ENCODE results near the gene EFCAB6. TPM values are rescaled to one million over a fixed set of nuclear protein-coding genes. Genes with fewer than 3 reads are reported as not detected.
A peak's percentile ranks its signal among the peaks of the same experiment; 100 is the strongest.

Gene EFCAB6
- total RNA-seq, 4 donors from 2014 or later: 0.68 to 3.7 (median 0.80) TPM; not detected in 1

DNA sequence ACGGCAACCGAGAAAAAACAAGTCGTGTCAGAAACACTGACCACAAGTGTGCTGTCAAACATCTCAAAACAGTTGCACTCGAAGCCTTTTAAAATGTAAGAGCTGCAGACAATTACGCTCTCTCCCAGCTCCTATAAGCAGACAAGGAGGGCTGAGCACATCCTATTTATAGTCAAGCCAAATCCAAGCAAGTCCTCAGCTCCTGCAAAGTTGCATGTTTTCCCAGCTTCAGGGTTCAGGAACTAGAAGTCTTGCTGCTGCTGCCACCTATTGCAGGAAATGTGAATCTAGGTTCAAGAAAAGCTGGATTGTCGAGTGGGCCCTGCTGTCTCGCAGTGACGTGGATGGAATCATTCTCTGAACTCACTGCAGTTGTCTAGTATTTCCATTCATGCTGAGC is 15.5 kb downstream of the EFCAB6 start:
- H3K4me3 ChIP-seq: no peak overlapping the region
- DNase-seq: no peak
- in situ Hi-C loops (cut with MboI; ENCODE audit: low pct_ligation_motif_present in 1 of 4, low pct_unique_long_range_greater_than_20kb in 1 of 4, low sequenced_read_pairs in 3 of 4): no loop called here
- intact Hi-C loops (cut with DNase I; ENCODE audit: low total_unique reads): no loop called here
- TF ChIP-seq, protein P1, sequence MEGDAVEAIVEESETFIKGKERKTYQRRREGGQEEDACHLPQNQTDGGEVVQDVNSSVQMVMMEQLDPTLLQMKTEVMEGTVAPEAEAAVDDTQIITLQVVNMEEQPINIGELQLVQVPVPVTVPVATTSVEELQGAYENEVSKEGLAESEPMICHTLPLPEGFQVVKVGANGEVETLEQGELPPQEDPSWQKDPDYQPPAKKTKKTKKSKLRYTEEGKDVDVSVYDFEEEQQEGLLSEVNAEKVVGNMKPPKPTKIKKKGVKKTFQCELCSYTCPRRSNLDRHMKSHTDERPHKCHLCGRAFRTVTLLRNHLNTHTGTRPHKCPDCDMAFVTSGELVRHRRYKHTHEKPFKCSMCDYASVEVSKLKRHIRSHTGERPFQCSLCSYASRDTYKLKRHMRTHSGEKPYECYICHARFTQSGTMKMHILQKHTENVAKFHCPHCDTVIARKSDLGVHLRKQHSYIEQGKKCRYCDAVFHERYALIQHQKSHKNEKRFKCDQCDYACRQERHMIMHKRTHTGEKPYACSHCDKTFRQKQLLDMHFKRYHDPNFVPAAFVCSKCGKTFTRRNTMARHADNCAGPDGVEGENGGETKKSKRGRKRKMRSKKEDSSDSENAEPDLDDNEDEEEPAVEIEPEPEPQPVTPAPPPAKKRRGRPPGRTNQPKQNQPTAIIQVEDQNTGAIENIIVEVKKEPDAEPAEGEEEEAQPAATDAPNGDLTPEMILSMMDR (IDR thresholded peaks at IDR 0.05): peak in 3 of 5 experiments; percentile 17 to 18 (median 17)
- TF ChIP-seq POLR2A (IDR thresholded peaks at IDR 0.05) (no peak), EP300 (IDR thresholded peaks at IDR 0.05; ENCODE audit: low read depth) (no peak)
- H3K27ac ChIP-seq: no peak overlapping the region
- peaks cover 5 to 14% of the 10 kb centered on the region in 2 donors for H3K9me3 ChIP-seq
- H3K4me1 ChIP-seq: peaks cover 0 to 5% (median 0%) of the 10 kb centered on the region in 4 donors
- 67 to 72% methylated on average over 5 to 8 of the region's 8 CpGs for whole genome bisulfite sequencing, 2 donors (ENCODE audit: low coverage in 1 of 2)
- no peaks in the 10 kb centered on the region for H3K27me3 ChIP-seq
- H3K36me3 ChIP-seq: no peaks in the 10 kb centered on the region

DNA sequence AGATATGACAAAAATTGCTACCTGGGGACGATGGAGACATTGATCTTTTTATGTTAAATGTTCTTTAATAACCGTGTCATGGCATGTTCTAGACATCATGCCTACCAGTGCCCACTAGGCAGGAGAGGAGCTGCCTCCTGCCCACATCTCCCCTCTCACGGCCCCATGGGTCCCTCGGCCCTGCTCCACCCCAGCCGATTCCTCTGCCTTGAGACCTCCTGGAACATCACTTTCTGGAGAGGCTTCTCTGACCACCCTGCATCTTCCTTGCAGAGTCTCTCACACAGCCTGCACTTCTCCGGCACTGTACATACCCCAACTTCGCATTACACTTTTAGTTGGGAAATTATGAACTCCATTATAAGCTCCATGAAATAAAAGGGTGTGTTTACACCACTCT is 16.8 kb downstream of the EFCAB6 start:
- in situ Hi-C loops (cut with MboI; ENCODE audit: low pct_ligation_motif_present in 1 of 4, low pct_unique_long_range_greater_than_20kb in 1 of 4, low sequenced_read_pairs in 3 of 4): no loop called here
- Histone ChIP-seq H3K27ac (no peak overlapping the region), H3K4me1 (peaks cover 0 to 5% (median 0%) of the 10 kb centered on the region in 4 donors), H3K27me3 (no peaks in the 10 kb centered on the region), H3K9me3 (peaks cover 0 to 3% of the 10 kb centered on the region in 2 donors), H3K36me3 (no peaks in the 10 kb centered on the region), H3K4me3 (no peak overlapping the region)
- DNase-seq: no peak
- TF ChIP-seq POLR2A (IDR thresholded peaks at IDR 0.05) (no peak), EP300 (IDR thresholded peaks at IDR 0.05; ENCODE audit: low read depth) (no peak), POLR2AphosphoS5 (IDR thresholded peaks at IDR 0.05) (no peak)
- TF ChIP-seq, protein P1 (IDR thresholded peaks at IDR 0.05): no peak
- intact Hi-C loops (cut with DNase I; ENCODE audit: low total_unique reads): no loop called here
- 76 to 90% methylated on average over 3 to 7 of the region's 7 CpGs for WGBS, 2 donors (ENCODE audit: low coverage in 1 of 2)

DNA sequence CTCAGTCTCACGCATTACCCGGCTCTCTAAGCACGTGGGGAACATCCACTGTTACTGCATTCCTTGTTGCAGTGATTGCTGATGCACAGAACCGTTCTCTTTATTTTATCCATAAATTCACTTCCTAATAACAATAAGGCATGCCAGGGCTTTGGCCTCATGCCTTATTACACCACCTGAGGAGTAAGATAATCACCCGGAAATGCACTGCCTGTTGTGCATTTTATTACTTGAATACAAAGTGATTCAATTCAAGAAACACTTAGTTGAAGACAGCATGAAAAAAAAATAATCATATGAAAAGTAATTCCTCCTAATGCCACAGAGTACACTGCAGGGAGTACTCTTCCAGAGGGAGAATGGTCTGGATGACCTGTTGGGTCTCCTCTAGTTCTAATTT is 19.2 kb downstream of the EFCAB6 start:
- H3K4me3 ChIP-seq: no peak overlapping the region
- H3K9me3 ChIP-seq: no peaks in the 10 kb centered on the region
- 67 to 78% methylated on average over 1 to 5 of the region's 5 CpGs for WGBS, 2 donors (ENCODE audit: low coverage in 1 of 2)
- no peak overlapping the region for H3K27ac ChIP-seq
- H3K27me3 ChIP-seq: no peaks in the 10 kb centered on the region
- in situ Hi-C loops (cut with MboI; ENCODE audit: low pct_ligation_motif_present in 1 of 4, low pct_unique_long_range_greater_than_20kb in 1 of 4, low sequenced_read_pairs in 3 of 4) (no loop called here), intact Hi-C loops (cut with DNase I; ENCODE audit: low total_unique reads) (no loop called here)
- TF ChIP-seq POLR2AphosphoS5 (IDR thresholded peaks at IDR 0.05) (no peak), POLR2A (IDR thresholded peaks at IDR 0.05) (no peak), EP300 (IDR thresholded peaks at IDR 0.05; ENCODE audit: low read depth) (no peak)
- TF ChIP-seq, protein P1 (IDR thresholded peaks at IDR 0.05): no peak
- peaks cover 0 to 5% (median 4%) of the 10 kb centered on the region in 4 donors for H3K4me1 ChIP-seq
- DNase-seq: no peak
- no peaks in the 10 kb centered on the region for H3K36me3 ChIP-seq

DNA sequence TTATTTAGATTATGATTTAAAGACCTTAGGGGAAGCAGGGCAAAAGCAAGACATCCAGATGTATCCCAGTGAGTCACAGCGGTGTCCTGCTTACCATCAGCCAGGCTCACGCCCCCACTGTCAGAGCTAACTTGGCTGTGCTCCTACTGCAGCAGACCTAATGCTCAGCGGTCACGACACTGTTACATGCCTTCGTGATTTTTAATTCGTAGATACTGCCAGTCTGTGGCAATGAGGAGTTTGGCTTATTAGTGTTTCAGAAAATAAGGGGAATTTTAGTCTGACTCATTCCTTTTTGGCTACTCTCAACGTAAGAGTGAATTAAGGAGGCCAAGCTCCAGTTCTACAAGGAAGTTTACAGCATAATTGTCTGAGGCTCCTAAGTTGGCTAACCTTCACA is 22.7 kb downstream of the EFCAB6 start:
- H3K27me3 ChIP-seq: no peaks in the 10 kb centered on the region
- peak overlapping the region in 1 of 4 donors; percentile 29 for H3K27ac ChIP-seq
- no peaks in the 10 kb centered on the region for H3K36me3 ChIP-seq
- peaks cover 0 to 4% (median 2%) of the 10 kb centered on the region in 4 donors for H3K4me1 ChIP-seq
- intact Hi-C loops (cut with DNase I; ENCODE audit: low total_unique reads): no loop called here
- WGBS, 2 donors (ENCODE audit: low coverage in 1 of 2): 40 to 52% methylated on average over 1 to 7 of the region's 7 CpGs
- in situ Hi-C loops (cut with MboI; ENCODE audit: low pct_ligation_motif_present in 1 of 4, low pct_unique_long_range_greater_than_20kb in 1 of 4, low sequenced_read_pairs in 3 of 4): no loop called here
- DNase-seq: peak; percentile 29
- TF ChIP-seq EP300 (IDR thresholded peaks at IDR 0.05; ENCODE audit: low read depth) (peak; percentile 27), POLR2AphosphoS5 (IDR thresholded peaks at IDR 0.05) (peak; percentile 75 to 91 (median 83)), POLR2A (IDR thresholded peaks at IDR 0.05) (no peak)
- no peaks in the 10 kb centered on the region for H3K9me3 ChIP-seq
- no peak overlapping the region for H3K4me3 ChIP-seq

DNA sequence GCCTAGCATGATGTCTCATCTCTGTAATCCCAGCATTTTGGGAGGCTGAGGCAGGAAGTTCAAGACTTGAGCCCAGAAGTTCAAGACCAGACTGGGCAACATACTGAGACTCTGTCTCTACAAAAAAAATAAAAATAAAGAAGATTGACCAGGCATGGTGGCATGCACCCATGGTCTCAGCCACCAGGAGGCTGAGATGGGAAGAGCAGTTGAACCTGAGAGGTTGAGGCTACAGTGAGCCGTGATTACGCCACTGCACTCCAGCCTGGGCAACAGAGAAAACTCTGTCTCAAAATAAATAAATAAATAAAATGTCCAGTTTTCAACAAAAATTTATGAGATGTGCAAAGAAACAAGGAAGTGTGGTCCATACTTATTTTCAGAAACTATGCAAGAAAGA is 28.3 kb downstream of the EFCAB6 start:
- Histone ChIP-seq H3K27ac (no peak overlapping the region), H3K36me3 (no peaks in the 10 kb centered on the region), H3K27me3 (no peaks in the 10 kb centered on the region), H3K4me3 (no peak overlapping the region), H3K4me1 (no peaks in the 10 kb centered on the region), H3K9me3 (no peaks in the 10 kb centered on the region)
- intact Hi-C loops (cut with DNase I; ENCODE audit: low total_unique reads) (no loop called here), in situ Hi-C loops (cut with MboI; ENCODE audit: low pct_ligation_motif_present in 1 of 4, low pct_unique_long_range_greater_than_20kb in 1 of 4, low sequenced_read_pairs in 3 of 4) (no loop called here)
- no peak for DNase-seq
- WGBS, 2 donors (ENCODE audit: low coverage in 1 of 2): 81 to 92% methylated on average over 2 of the region's 2 CpGs
- no peak for TF ChIP-seq POLR2A (IDR thresholded peaks at IDR 0.05)
- no peak for TF ChIP-seq EP300 (IDR thresholded peaks at IDR 0.05; ENCODE audit: low read depth)
- TF ChIP-seq POLR2AphosphoS5 (IDR thresholded peaks at IDR 0.05): no peak
- TF ChIP-seq, protein P1 (IDR thresholded peaks at IDR 0.05): no peak

Measured in transverse colon (tissue), 4 donors.